SU-DHL-6 (cell line): ENCODE results near the gene TMEM109.

ENCODE experiments used
- CTCF ChIP-seq: fragments of 200-600 bp; sonication (generic); IDR thresholded peaks from one replicate; pipeline ENCODE4 v1.5.1; 2017; ENCODE audit warnings: antibody characterized with exemption, mild to moderate bottlenecking, low read length, moderate library complexity; ENCODE audit not compliant: insufficient read depth, poor library complexity, severe bottlenecking
- EZH2phosphoT487 ChIP-seq: fragments of 200-600 bp; sonication (generic), shearing (Covaris generic); conservative IDR thresholded peaks from 2 replicates; pipeline ENCODE4 v1.6.1; 2018; ENCODE audit warnings: mild to moderate bottlenecking, antibody characterized with exemption, low read length, moderate library complexity, mixed read lengths

DNA sequence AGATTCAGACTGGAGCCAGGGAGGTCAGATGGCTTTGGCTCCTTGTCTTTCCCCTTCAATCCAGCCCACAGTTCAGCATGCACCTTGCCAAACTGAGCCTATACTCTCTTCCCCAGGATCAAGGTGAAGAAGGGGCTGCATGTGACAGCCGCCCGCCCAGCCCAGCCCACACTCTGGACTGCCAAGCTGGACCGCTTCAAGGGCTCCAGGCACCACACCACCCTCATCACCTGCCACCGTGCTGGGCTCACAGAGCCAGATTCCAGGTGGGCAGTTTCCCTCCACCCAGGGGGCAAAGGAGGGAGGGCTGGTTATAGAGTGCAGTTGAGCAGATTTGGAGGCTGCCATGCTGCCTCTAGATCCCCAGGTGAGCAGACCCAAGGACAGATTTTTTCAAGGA, 16.4 kb downstream of the TMEM109 start:
- no peak for TF ChIP-seq CTCF
- no peak for TF ChIP-seq EZH2phosphoT487
